ENCODE results near the gene BTRC.

DNA sequence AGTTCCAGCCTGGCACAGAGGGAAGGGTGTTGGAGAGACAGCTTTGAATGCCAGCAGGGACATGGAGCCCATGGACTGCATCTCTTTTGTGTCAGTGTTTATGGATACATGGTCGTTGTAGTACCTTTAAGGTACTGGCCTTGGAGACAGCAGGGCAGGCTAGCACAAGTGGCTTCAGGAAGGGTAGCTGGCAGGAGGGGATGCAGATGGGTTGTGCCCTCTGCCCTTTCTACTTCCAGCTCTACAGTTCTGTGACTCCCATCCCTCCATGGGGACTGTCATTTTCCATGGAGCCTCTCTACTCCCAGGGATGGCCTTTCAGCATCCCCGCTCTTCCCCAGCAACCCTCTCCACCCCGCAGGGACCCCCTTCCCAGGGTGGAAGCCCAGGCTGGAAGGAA lies 209.0 kb downstream of the BTRC start:
- TF ChIP-seq, protein P1, sequence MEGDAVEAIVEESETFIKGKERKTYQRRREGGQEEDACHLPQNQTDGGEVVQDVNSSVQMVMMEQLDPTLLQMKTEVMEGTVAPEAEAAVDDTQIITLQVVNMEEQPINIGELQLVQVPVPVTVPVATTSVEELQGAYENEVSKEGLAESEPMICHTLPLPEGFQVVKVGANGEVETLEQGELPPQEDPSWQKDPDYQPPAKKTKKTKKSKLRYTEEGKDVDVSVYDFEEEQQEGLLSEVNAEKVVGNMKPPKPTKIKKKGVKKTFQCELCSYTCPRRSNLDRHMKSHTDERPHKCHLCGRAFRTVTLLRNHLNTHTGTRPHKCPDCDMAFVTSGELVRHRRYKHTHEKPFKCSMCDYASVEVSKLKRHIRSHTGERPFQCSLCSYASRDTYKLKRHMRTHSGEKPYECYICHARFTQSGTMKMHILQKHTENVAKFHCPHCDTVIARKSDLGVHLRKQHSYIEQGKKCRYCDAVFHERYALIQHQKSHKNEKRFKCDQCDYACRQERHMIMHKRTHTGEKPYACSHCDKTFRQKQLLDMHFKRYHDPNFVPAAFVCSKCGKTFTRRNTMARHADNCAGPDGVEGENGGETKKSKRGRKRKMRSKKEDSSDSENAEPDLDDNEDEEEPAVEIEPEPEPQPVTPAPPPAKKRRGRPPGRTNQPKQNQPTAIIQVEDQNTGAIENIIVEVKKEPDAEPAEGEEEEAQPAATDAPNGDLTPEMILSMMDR (IDR thresholded peaks at IDR 0.05), result no peak
- TF ChIP-seq POLR2A (IDR thresholded peaks at IDR 0.05), result no peak
